Measurements from ENCODE around the gene SPTBN1. TPM values are rescaled to one million over a fixed set of nuclear protein-coding genes. Genes with fewer than 3 reads are reported as not detected.

SPTBN1 gene
- total and polyA plus RNA-seq, 2 experiments from 2014 or later, result 58.1 to 204 TPM

DNA sequence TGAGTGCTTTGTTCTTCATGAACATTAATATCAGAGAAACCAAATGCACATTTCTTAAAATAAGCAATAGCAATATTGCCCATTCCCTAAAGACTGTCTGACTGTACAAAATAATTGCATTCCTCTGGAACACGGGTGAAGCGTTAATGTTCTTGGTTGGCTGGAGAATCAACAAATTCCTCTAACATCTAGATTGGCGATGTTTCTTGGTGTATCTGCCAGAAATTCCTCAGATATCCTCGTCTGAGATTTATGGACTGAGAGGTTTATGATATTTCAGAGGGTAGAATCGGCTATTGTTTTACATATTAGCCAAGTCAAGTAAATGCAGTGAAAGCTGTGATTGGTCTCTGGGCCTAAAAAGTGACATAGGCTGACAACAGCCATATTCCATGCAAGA, 27.1 kb upstream of the SPTBN1 start:
- no peak overlapping the region for H3K4me3 Mint-ChIP-seq
- H2AFZ ChIP-seq, result no peak overlapping the region
- DNase-seq (ENCODE audit: low spot score), result no peak

More for the DNA sequence above, 27.1 kb upstream of the SPTBN1 start:
- H4K20me1 ChIP-seq (replicated peaks; ENCODE audit: insufficient read depth), result no peaks in the 10 kb centered on the region
- H3K36me3 Mint-ChIP-seq (ENCODE audit: low read depth), result no peaks in the 10 kb centered on the region
- no peaks in the 10 kb centered on the region for H3K27me3 Mint-ChIP-seq (ENCODE audit: insufficient read depth, low read depth, poor library complexity)
- H3K4me1 ChIP-seq (ENCODE audit: insufficient read depth), result no peaks in the 10 kb centered on the region
- peaks cover 2% of the 10 kb centered on the region; the same call in 2 of the 3 replicates for H3K4me1 Mint-ChIP-seq
- no peak overlapping the region for H3K4me2 ChIP-seq
- H3K9me3 Mint-ChIP-seq, result no peaks in the 10 kb centered on the region
- TF ChIP-seq EZH2phosphoT487 (IDR thresholded peaks at IDR 0.05; ENCODE audit: unreplicated experiment), result no peak
- TF ChIP-seq, protein P1, sequence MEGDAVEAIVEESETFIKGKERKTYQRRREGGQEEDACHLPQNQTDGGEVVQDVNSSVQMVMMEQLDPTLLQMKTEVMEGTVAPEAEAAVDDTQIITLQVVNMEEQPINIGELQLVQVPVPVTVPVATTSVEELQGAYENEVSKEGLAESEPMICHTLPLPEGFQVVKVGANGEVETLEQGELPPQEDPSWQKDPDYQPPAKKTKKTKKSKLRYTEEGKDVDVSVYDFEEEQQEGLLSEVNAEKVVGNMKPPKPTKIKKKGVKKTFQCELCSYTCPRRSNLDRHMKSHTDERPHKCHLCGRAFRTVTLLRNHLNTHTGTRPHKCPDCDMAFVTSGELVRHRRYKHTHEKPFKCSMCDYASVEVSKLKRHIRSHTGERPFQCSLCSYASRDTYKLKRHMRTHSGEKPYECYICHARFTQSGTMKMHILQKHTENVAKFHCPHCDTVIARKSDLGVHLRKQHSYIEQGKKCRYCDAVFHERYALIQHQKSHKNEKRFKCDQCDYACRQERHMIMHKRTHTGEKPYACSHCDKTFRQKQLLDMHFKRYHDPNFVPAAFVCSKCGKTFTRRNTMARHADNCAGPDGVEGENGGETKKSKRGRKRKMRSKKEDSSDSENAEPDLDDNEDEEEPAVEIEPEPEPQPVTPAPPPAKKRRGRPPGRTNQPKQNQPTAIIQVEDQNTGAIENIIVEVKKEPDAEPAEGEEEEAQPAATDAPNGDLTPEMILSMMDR (conservative IDR thresholded peaks at IDR 0.05; ENCODE audit: low read depth in 2 of 2), result no peak
- no peak for TF ChIP-seq ETS1 (IDR thresholded peaks at IDR 0.05)
- no peak for TF ChIP-seq EZH2 (IDR thresholded peaks at IDR 0.05; ENCODE audit: low read depth, unreplicated experiment)
- TF ChIP-seq STAT1 (IDR thresholded peaks at IDR 0.05; ENCODE audit: unreplicated experiment), result no peak
- TF ChIP-seq CREB1 (CRISPR knock-in tag; IDR thresholded peaks at IDR 0.05; ENCODE audit: low read depth), result no peak
- TF ChIP-seq ZNF331 (CRISPR knock-in tag; IDR thresholded peaks at IDR 0.05; ENCODE audit: low read depth), result no peak
- no peak for TF ChIP-seq ZNF114 (CRISPR knock-in tag; IDR thresholded peaks at IDR 0.05)
- TF ChIP-seq REST (IDR thresholded peaks at IDR 0.05; ENCODE audit: unreplicated experiment), result no peak
- TF ChIP-seq NANOG (IDR thresholded peaks at IDR 0.05; ENCODE audit: borderline replicate concordance), result no peak
- TF ChIP-seq ZNF462 (CRISPR knock-in tag; IDR thresholded peaks at IDR 0.05), result no peak
- TF ChIP-seq POLR2AphosphoS5 (IDR thresholded peaks at IDR 0.05; ENCODE audit: low read depth), result no peak
- no peak for TF ChIP-seq JUNB (IDR thresholded peaks at IDR 0.05; ENCODE audit: unreplicated experiment)
- H3K27ac ChIP-seq (ENCODE audit: low read depth), result no peak overlapping the region
- H3K9me2 ChIP-seq (ENCODE audit: insufficient read depth), result 0 out of 2 replicates have a peak, but pooled peaks cover 8% of the 10 kb centered on the region
- H3K36me3 ChIP-seq (ENCODE audit: insufficient read depth), result no peaks in the 10 kb centered on the region
- H3K4me3 ChIP-seq, result no peak overlapping the region
- H3K27me3 ChIP-seq (ENCODE audit: insufficient read depth), result no peaks in the 10 kb centered on the region
- no peak overlapping the region for H3K27ac Mint-ChIP-seq
- no peak for ATAC-seq
- no peaks in the 10 kb centered on the region for H3K79me2 ChIP-seq (replicated peaks; ENCODE audit: insufficient read depth)
- H3F3A ChIP-seq (replicated peaks; ENCODE audit: low read depth), result no peaks in the 10 kb centered on the region

Measured in GM23338 (cell line).